Fibroblast of pulmonary artery (primary cell): Measurements from ENCODE around the gene NOP9.
A peak's percentile ranks its signal among the peaks of the same experiment; 100 is the strongest.

ENCODE experiments used
- DNase-seq: peaks from one replicate; pipeline ENCODE4 v3.0.0-alpha.2; 2010; ENCODE audit warnings: low read depth
- H3K4me3 ChIP-seq: replicated peaks from 2 replicates; pipeline ENCODE4 v1.5.1; 2011; ENCODE audit warnings: low read depth, mild to moderate bottlenecking, control low read depth, low read length, moderate library complexity
- TF ChIP-seq, protein P1 (sequence below): IDR thresholded peaks from 2 replicates; pipeline ENCODE4 v1.5.1; 2011; ENCODE audit warnings: mild to moderate bottlenecking, control low read depth, low read length, inconsistent platforms; ENCODE audit errors: missing control alignments

Gene NOP9

DNA sequence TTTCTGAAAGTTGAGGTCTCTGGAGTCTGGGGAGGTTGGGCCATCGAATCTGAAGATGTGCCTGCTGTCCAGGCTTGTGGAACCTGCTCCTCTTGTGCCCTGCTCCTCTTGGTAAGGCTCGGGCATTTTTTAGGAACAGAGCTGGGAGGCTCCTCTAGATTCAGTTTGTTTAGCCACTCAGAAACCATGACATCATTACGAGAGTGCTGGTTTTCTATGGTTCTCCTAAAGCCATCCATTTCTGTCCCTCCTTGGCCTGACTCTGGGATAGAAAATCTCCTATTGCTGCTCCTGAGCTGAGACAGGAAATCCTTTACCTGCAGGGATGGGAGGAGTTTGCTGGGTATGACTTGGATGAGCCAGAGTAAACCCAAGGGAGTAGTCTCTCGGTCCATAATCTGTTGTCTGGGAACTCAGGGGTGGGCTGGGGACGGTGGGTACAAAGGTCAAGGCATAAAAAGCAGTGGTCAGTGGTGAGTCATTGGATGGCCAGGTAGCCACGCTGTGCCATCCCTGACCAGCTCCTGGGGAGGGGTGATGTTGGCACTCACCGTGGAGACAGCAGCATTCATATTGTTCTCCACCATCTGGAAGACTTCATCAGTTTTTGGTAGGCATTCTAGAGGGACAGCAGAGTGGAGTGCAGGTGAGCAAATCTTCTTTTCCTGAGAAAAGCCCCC lies 37.6 kb downstream of the NOP9 start:
- H3K4me3 ChIP-seq: no peak overlapping the region
- DNase-seq: no peak
- TF ChIP-seq, protein P1, sequence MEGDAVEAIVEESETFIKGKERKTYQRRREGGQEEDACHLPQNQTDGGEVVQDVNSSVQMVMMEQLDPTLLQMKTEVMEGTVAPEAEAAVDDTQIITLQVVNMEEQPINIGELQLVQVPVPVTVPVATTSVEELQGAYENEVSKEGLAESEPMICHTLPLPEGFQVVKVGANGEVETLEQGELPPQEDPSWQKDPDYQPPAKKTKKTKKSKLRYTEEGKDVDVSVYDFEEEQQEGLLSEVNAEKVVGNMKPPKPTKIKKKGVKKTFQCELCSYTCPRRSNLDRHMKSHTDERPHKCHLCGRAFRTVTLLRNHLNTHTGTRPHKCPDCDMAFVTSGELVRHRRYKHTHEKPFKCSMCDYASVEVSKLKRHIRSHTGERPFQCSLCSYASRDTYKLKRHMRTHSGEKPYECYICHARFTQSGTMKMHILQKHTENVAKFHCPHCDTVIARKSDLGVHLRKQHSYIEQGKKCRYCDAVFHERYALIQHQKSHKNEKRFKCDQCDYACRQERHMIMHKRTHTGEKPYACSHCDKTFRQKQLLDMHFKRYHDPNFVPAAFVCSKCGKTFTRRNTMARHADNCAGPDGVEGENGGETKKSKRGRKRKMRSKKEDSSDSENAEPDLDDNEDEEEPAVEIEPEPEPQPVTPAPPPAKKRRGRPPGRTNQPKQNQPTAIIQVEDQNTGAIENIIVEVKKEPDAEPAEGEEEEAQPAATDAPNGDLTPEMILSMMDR: no peak

GRCh38 chr14:24337824-24338175 lies 38.1 kb downstream of the NOP9 start:
- H3K4me3 ChIP-seq: no peak overlapping the region
- DNase-seq: no peak
- TF ChIP-seq, protein P1: no peak

DNA sequence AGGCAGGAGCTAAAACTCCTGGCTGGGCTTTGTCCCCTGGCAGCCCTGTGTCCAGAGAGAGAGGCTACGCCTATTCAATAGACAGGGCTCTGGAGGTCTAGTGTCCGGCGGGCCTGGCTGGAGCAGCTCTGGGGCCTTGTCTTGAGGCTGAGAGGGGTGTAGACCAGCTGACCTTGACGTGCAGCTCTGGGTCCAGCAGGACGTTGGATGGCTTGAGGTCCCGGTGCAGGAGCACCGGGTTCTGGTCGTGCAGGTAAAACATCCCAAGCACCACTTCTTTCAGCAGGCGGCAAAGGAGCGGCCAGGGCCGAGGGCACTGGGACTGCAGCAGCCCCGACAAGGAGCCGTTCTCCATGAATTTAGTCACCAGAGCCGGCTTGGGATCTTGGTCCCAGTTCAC lies 39.2 kb downstream of the NOP9 start:
- H3K4me3 ChIP-seq: no peak overlapping the region
- DNase-seq: no peak
- TF ChIP-seq, protein P1: no peak

DNA sequence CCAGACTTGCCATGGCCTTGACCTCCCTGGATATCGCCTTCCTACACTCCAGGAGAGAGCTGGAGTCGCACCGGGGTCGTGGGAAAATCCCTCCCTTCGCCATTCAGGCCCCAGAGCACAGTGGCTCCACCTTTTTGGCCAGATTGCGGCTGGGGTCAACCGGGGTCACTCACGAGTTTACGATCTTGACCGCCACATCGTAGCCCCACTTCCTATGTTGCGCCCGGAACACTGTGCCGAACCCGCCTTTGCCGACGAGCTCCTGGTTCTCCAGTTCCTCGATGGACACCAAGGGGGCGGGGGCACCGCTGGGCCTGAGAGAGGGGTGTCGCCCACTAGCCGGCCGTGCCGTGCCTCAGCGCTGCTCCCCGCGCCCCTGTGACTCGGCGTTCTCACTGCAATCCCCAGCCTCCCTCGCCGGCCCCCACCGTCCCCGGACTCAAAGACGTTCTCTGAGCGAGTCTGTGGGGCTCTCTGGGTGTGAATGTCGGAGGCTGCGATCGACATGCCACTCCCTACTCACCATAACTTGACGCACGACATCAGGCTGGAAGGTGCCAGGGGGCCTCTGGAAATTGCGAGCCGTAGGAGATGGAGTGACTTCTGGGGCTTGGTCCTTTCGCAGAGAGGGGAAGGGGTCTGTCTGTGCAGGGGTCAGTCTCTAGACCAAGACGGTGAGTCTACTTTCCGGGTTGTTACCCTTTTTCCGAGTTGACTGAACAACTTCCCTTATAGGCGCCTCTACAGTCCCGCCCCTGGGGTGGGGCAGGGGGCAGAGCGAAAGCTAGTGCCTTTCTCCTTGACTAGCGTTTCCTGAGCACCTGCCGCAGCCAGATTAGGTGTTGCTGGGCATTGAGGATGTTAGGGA lies 39.9 kb downstream of the NOP9 start, which contains the start of gene RIPK3:
RIPK3 (minus strand) TSS at position 708 of the 868 bp plus-strand sequence; CDS start at position 543, 165 bp downstream.
- TF ChIP-seq, protein P1: no peak
- H3K4me3 ChIP-seq: peak within 1 kb of the TSS; percentile 35
- no peak for DNase-seq

DNA sequence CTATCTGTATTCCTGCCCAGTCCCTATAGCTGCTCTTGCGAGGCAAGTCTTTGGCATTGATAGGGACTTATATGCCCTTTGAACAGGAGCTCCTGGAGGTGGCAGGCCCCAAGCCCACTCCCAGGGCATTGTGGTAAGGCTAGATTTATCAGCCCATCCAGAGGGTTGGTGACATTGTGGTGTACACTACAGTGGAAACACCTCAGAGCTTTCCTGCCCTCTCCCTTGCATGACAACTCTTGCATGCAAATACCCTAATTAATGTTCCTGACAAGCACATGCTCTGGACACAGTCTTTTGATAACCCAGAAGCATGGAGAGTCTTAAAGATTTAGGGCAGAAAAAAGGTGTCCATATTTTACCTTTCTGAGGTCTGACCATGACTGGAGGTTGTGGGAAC lies 41.0 kb downstream of the NOP9 start:
- H3K4me3 ChIP-seq: no peak overlapping the region
- TF ChIP-seq, protein P1: no peak
- DNase-seq: no peak

GRCh38 chr14:24342889-24343288 lies 43.2 kb downstream of the NOP9 start:
- TF ChIP-seq, protein P1: no peak
- H3K4me3 ChIP-seq: no peak overlapping the region
- DNase-seq: no peak
